ENCODE results near the gene DGKI.

DNA sequence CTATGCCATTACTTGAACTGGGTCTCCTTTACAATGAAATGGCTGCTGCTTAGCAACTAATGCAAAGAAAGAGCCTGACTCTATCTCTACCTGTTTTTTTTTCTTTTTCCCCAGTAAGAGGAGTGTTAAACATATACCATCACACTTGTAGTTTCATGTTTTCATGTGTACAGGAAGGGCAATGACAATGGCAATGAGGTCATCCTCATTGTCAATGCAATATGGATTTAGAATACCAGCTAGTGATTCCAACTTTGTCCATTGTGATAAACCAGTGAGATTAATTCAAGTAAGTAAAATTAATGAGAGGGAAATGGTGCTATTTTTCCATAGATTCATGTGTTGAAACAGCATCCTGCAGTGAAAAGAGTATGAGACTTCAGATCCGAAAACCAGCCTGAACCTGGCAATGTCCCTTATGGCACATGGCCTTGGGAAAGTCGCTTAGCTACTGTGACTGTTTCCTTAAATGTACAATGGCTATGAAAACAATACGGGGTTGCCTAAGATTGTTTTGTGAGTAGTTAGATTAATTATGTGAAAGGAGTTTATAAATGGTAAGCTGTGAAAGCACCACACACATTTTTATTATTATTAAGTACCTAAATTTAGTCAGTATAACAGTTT, 11.2 kb downstream of the DGKI start:
- TF ChIP-seq BRD4 (IDR thresholded peaks at IDR 0.05) (no peak), FOXM1 (IDR thresholded peaks at IDR 0.05; ENCODE audit: low read depth) (no peak), FOXM1 (CRISPR knock-in tag; IDR thresholded peaks at IDR 0.05; ENCODE audit: low read depth) (no peak)
